ENCODE measurements around the gene UBE2L3.

GRCh38 chr22:21624120-21624879 lies 56.8 kb downstream of the UBE2L3 start:
- TF ChIP-seq GATA2 (IDR thresholded peaks at IDR 0.05; ENCODE audit: low read depth, low read length) (no peak), GATA3 (IDR thresholded peaks at IDR 0.05; ENCODE audit: low read depth, low read length) (no peak)

All from SH-SY5Y (cell line).